ENCODE results near the gene USP27X. TPM values are rescaled to one million over a fixed set of nuclear protein-coding genes. Genes with fewer than 3 reads are reported as not detected.

USP27X gene
- total and polyA plus RNA-seq, 8 donors: 0.72 to 5.7 (median 1.5) TPM

GRCh38 chrX:49844611-49845010 is 34.7 kb upstream of the USP27X start:
- DNase-seq: peak in 1 of 6 donors; percentile 4
- no peaks in the 10 kb centered on the region for H3K9me3 ChIP-seq
- no peaks in the 10 kb centered on the region for H3K4me1 ChIP-seq
- ATAC-seq: peak in 2 of 4 donors; percentile 66 to 75
- TF ChIP-seq CTCF (IDR thresholded peaks at IDR 0.05): no peak
- WGBS, 2 donors: 38 to 42% methylated on average over 8 of the region's 8 CpGs
- intact Hi-C loops (cut with DNase I): no loop called here
- H3K4me3 ChIP-seq: no peak overlapping the region
- FAIRE-seq: no peak
- H3K27me3 ChIP-seq: peaks cover 0 to 15% (median 0%) of the 10 kb centered on the region in 4 donors
- no peak overlapping the region for H3K27ac ChIP-seq
- no peaks in the 10 kb centered on the region for H3K36me3 ChIP-seq

- no peak for TF ChIP-seq CTCF (IDR thresholded peaks at IDR 0.05)
- H3K36me3 ChIP-seq: no peaks in the 10 kb centered on the region
- FAIRE-seq (no peak), DNase-seq (no peak), ATAC-seq (no peak)
- 72 to 82% methylated on average over 4 of the region's 4 CpGs for whole genome bisulfite sequencing, 2 donors
- intact Hi-C loops (cut with DNase I): no loop called here
- no peaks in the 10 kb centered on the region for H3K4me1 ChIP-seq
- H3K9me3 ChIP-seq: no peaks in the 10 kb centered on the region
- peaks cover 0 to 15% (median 0%) of the 10 kb centered on the region in 4 donors for H3K27me3 ChIP-seq
- H3K27ac ChIP-seq: no peak overlapping the region
- no peak overlapping the region for H3K4me3 ChIP-seq
These were observed 33.4 kb upstream of the USP27X start for GRCh38 chrX:49845701-49846403.

- 58 to 74% methylated on average over 1 of the region's 1 CpG for WGBS, 2 donors
- no peak for FAIRE-seq
These were observed 32.8 kb upstream of the USP27X start for GRCh38 chrX:49846522-49846921.

GRCh38 chrX:49848275-49848674 is 31.0 kb upstream of the USP27X start:
- Histone ChIP-seq H3K27ac (no peak overlapping the region), H3K4me1 (no peaks in the 10 kb centered on the region), H3K36me3 (no peaks in the 10 kb centered on the region), H3K4me3 (no peak overlapping the region), H3K27me3 (peaks cover 0 to 15% (median 0%) of the 10 kb centered on the region in 4 donors), H3K9me3 (no peaks in the 10 kb centered on the region)
- DNase-seq (no peak), ATAC-seq (no peak), FAIRE-seq (no peak)
- 54 to 70% methylated on average over 3 of the region's 3 CpGs for WGBS, 2 donors
- intact Hi-C loops (cut with DNase I): no loop called here
- no peak for TF ChIP-seq CTCF (IDR thresholded peaks at IDR 0.05)

More at GRCh38 chrX:49846522-49846921, 32.8 kb upstream of the USP27X start:
- H3K36me3 ChIP-seq: no peaks in the 10 kb centered on the region
- peaks cover 0 to 15% (median 0%) of the 10 kb centered on the region in 4 donors for H3K27me3 ChIP-seq
- no peaks in the 10 kb centered on the region for H3K9me3 ChIP-seq
- intact Hi-C loops (cut with DNase I): no loop called here
- ATAC-seq (no peak), DNase-seq (no peak)
- no peak for TF ChIP-seq CTCF (IDR thresholded peaks at IDR 0.05)
- H3K4me1 ChIP-seq: no peaks in the 10 kb centered on the region
- no peak overlapping the region for H3K4me3 ChIP-seq
- H3K27ac ChIP-seq: no peak overlapping the region

- Histone ChIP-seq H3K27ac (no peak overlapping the region), H3K4me3 (no peak overlapping the region), H3K9me3 (no peaks in the 10 kb centered on the region), H3K27me3 (peaks cover 0 to 25% (median 0%) of the 10 kb centered on the region in 4 donors), H3K36me3 (no peaks in the 10 kb centered on the region), H3K4me1 (no peaks in the 10 kb centered on the region)
- ATAC-seq (no peak), DNase-seq (no peak), FAIRE-seq (peak; percentile 78)
- 48 to 73% methylated on average over 1 of the region's 1 CpG for WGBS, 2 donors
- intact Hi-C loops (cut with DNase I): no loop called here
- no peak for TF ChIP-seq CTCF (IDR thresholded peaks at IDR 0.05)
These were observed 29.3 kb upstream of the USP27X start for GRCh38 chrX:49850028-49850427.

Data from pancreas (tissue), 10 donors.